ENCODE measurements around the gene GALNT1. TPM values are rescaled to one million over a fixed set of nuclear protein-coding genes. Genes with fewer than 3 reads are reported as not detected.

GALNT1 gene
- total and polyA plus RNA-seq, 2 of the 4 experiments (the other 2 are of a cell fraction), result 24.9 to 43.9 TPM

DNA sequence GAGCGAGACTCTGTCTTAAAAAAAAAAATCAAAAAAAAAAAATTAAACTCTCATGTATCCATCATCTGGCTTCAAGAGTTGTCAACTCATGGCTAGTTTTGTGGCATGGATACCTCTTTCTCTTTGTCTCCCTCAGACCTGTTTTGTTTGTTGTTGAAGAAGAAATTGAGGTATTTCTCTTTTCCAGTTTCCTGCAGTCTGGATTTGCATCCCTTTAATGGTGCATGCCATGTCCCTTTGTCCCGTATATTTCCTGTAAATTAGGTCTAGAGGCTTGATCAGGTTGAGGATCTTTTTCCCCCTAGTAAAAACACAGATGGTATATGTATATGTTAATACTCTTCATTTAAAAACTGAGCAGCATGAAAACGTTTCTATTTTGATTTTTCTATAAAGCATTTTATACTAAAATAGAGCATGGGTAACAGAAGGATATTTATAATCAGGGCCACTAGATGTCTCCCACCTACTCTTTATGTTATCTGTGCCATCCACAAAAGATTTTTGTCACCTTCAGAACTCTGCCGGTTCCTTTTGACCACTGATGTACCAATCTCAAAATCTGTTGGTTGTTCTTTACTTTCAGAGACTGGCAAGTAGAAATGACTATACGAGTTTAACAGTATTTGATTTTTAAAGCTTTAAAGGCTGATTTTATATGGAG, 80.1 kb downstream of the GALNT1 start:
- no peak overlapping the region for H3K4me3 ChIP-seq (ENCODE audit: insufficient read depth, low read depth, low read length)

More for the DNA sequence above, 80.1 kb downstream of the GALNT1 start:
- Histone ChIP-seq H2BK15ac (ENCODE audit: low read depth, low read length) (no peak overlapping the region), H4K5ac (ENCODE audit: low read depth, low read length) (no peak overlapping the region), H3K36me3 (ENCODE audit: control insufficient read depth, insufficient read depth, low read length) (peaks cover 1% of the 10 kb centered on the region), H3K18ac (ENCODE audit: low read depth, low read length) (no peak overlapping the region), H3K4me2 (ENCODE audit: low read depth, low read length) (no peak overlapping the region), H4K91ac (ENCODE audit: insufficient read depth, low read depth, low read length) (no peak overlapping the region), H3K27me3 (ENCODE audit: control insufficient read depth, insufficient read depth, low read length) (no peaks in the 10 kb centered on the region), H3K79me1 (ENCODE audit: low read depth in 1 of 2, low read length in 2 of 2) (peaks cover 9 to 12% of the 10 kb centered on the region in 2 experiments; a peak in 2 of 4 replicates), H3K23ac (ENCODE audit: low read depth, low read length) (no peak overlapping the region), H3K14ac (replicated peaks; ENCODE audit: low read depth, low read length) (no peak overlapping the region), H2AK9ac (replicated peaks; ENCODE audit: low read depth, low read length, poor library complexity) (no peak overlapping the region), H2BK120ac (ENCODE audit: low read depth, low read length) (no peak overlapping the region), H3K27ac (ENCODE audit: insufficient read depth, low read length) (no peak overlapping the region), H3K56ac (ENCODE audit: extremely low read depth, insufficient read depth, low read length) (no peak overlapping the region), H3K9ac (ENCODE audit: low read depth, low read length) (no peak overlapping the region), H2BK20ac (ENCODE audit: low read depth, low read length) (no peak overlapping the region), H2AK5ac (ENCODE audit: low read depth, low read length) (no peak overlapping the region), H3K4me1 (ENCODE audit: control insufficient read depth, insufficient read depth, low read length) (no peaks in the 10 kb centered on the region), H3K9me3 (ENCODE audit: control insufficient read depth, insufficient read depth, low read length) (no peaks in the 10 kb centered on the region), H2BK5ac (ENCODE audit: low read depth, low read length, poor library complexity, severe bottlenecking) (no peak overlapping the region), H4K20me1 (ENCODE audit: insufficient read depth, low read length) (no peaks in the 10 kb centered on the region; the same call in 1 of the 2 replicates), H3K4ac (ENCODE audit: low read depth, low read length) (no peak overlapping the region), H3K9me1 (ENCODE audit: insufficient read depth, low read length) (no peaks in the 10 kb centered on the region), H2AFZ (replicated peaks; ENCODE audit: low read length, poor library complexity) (no peak overlapping the region), H4K8ac (ENCODE audit: low read depth in 2 of 2, low read length in 2 of 2) (no peak overlapping the region)
- DNase-seq (no peak), ATAC-seq (ENCODE audit: low read depth) (no peak)
- WGBS, 2 experiments (ENCODE audit: extremely low coverage in 2 of 2, insufficient read length in 1 of 2), result no CpG with 5 or more reads among the region's 5 CpGs
- in situ Hi-C loops (cut with MboI; ENCODE audit: low sequenced_read_pairs) (no loop called here), dilution Hi-C loops (cut with HindIII; ENCODE audit: low sequenced_read_pairs, unreplicated experiment) (no loop called here), intact Hi-C loops (cut with micrococcal nuclease) (no loop called here)
- ChIA-PET POLR2A (ENCODE audit: unreplicated experiment) (no interaction called here), CTCF (interaction anchor here (0.6 kb wide), 1 partner anchor 10 kb away, joined by 7 read pairs; no protein-coding TSS in a partner anchor)
- BruUV-seq (replicated peaks), result no TSS peak
- TF ChIP-seq CHD1 (IDR thresholded peaks at IDR 0.05; ENCODE audit: low read depth, low read length) (no peak), NFE2L2 (IDR thresholded peaks at IDR 0.05; ENCODE audit: low read depth, low read length) (no peak), RFX5 (IDR thresholded peaks at IDR 0.05; ENCODE audit: low read depth, low read length) (no peak), MAZ (IDR thresholded peaks at IDR 0.05; ENCODE audit: borderline replicate concordance, low read depth, low read length) (no peak), SMC3 (IDR thresholded peaks at IDR 0.05; ENCODE audit: low read depth, low read length) (0 out of 2 replicates have a peak, but pooled peaks have one; percentile 11), MAFK (IDR thresholded peaks at IDR 0.05; ENCODE audit: low read depth, low read length) (no peak), RAD21 (IDR thresholded peaks at IDR 0.05; ENCODE audit: low read length) (0 out of 2 replicates have a peak, but pooled peaks have one; percentile 3), MXI1 (IDR thresholded peaks at IDR 0.05; ENCODE audit: borderline replicate concordance, low read depth, low read length) (no peak), BHLHE40 (IDR thresholded peaks at IDR 0.05; ENCODE audit: low read depth, low read length) (no peak), RCOR1 (IDR thresholded peaks at IDR 0.05; ENCODE audit: insufficient replicate concordance, low read length) (no peak), CEBPB (IDR thresholded peaks at IDR 0.05; ENCODE audit: low read depth, low read length) (no peak), FOS (IDR thresholded peaks at IDR 0.05; ENCODE audit: low read depth, low read length) (no peak), POLR2A (IDR thresholded peaks at IDR 0.05; ENCODE audit: low read depth, low read length) (no peak)
- TF ChIP-seq, protein P1, sequence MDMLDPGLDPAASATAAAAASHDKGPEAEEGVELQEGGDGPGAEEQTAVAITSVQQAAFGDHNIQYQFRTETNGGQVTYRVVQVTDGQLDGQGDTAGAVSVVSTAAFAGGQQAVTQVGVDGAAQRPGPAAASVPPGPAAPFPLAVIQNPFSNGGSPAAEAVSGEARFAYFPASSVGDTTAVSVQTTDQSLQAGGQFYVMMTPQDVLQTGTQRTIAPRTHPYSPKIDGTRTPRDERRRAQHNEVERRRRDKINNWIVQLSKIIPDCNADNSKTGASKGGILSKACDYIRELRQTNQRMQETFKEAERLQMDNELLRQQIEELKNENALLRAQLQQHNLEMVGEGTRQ (IDR thresholded peaks at IDR 0.05; ENCODE audit: low read depth, low read length), result no peak
- TF ChIP-seq, protein P2, sequence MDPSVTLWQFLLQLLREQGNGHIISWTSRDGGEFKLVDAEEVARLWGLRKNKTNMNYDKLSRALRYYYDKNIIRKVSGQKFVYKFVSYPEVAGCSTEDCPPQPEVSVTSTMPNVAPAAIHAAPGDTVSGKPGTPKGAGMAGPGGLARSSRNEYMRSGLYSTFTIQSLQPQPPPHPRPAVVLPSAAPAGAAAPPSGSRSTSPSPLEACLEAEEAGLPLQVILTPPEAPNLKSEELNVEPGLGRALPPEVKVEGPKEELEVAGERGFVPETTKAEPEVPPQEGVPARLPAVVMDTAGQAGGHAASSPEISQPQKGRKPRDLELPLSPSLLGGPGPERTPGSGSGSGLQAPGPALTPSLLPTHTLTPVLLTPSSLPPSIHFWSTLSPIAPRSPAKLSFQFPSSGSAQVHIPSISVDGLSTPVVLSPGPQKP (IDR thresholded peaks at IDR 0.05; ENCODE audit: borderline replicate concordance, low read depth, low read length), result no peak
- TF ChIP-seq, protein P3, sequence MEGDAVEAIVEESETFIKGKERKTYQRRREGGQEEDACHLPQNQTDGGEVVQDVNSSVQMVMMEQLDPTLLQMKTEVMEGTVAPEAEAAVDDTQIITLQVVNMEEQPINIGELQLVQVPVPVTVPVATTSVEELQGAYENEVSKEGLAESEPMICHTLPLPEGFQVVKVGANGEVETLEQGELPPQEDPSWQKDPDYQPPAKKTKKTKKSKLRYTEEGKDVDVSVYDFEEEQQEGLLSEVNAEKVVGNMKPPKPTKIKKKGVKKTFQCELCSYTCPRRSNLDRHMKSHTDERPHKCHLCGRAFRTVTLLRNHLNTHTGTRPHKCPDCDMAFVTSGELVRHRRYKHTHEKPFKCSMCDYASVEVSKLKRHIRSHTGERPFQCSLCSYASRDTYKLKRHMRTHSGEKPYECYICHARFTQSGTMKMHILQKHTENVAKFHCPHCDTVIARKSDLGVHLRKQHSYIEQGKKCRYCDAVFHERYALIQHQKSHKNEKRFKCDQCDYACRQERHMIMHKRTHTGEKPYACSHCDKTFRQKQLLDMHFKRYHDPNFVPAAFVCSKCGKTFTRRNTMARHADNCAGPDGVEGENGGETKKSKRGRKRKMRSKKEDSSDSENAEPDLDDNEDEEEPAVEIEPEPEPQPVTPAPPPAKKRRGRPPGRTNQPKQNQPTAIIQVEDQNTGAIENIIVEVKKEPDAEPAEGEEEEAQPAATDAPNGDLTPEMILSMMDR (conservative IDR thresholded peaks at IDR 0.05; ENCODE audit: low read depth, low read length), result peak; percentile 24; the same call in 1 of the 2 replicates
